NCI-H1092 treated with DMSO at 0.1 percent for 48 hours (cell line): ENCODE results near the gene CDK13.
A peak's percentile ranks its signal among the peaks of the same experiment; 100 is the strongest.

Source experiments
- DNase-seq: peaks from one replicate; lab custom pipeline; 2025; lab: John Stamatoyannopoulos, UW

CDK13 gene

DNA sequence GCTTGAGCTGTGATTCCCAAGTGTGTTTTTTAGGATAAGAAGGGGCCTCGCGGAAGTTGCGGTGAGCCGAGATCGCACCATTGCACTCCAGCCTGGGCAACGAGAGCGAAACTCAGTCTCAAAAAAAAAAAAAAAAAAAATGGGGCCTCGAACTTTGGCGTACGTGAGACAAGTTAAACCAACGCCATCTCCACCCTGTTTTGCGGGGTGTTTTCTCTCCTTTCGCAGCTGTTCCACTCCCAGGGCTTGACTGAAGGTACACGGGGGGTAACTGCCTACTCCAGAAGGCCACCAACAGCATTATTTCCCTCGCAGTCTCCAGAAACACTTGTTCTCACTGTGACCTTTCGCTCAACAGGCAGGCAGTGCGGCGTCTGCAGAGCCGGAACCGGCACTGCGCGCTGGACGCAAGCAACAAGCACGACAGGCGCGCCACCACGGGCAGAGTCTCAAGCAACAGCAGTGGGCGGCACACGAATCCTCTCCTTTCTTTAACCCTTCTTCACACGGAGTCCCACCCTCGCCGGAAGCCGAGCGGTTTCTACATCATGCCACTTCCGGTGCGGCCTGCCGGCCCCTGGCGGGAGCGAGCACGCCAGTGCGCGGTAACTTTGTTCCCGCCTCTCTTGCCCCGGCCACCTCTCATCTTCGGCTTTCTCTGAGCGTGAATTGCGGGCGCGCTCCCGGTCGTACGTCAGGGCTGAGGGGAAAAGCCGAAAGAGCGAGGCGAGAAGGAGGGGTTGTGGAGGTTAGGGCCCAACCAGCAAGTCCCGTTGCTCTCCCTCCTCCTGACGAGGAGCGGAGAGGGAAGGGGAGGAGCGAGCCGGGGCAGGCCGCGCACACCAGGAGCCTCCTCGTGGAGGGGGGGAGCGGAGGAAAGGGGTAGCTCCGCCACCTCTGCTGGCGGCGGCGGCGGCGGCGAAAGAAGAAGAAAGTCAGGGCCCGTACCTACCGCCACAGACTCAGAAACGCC, 814 bp upstream of the CDK13 start:
- DNase-seq = peak; percentile 100

- DNase-seq = peak; percentile 60
These were observed 593 bp downstream of the CDK13 start for GRCh38 chr7:39950473-39951225.

- DNase-seq = peak; percentile 52
These were observed 1.5 kb downstream of the CDK13 start for GRCh38 chr7:39951226-39952194.

DNA sequence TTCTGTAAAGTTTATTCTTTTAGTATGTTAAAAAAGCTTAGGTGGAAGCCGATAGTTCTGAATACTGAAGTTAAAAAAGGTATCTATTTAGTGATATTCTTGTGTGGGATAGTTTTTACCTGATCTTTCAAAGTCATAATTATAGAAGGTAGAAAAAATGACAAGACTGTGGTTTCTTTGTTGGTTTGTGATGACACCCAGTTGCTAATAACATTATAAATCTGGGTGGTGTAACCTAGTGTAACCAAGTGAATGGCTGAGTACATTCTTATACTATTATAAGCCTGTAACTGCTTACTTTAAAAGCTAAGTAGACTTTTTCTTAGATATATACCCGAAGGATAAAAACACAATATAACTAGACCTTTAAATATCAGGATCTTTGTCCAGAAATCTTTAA, 2.3 kb downstream of the CDK13 start:
- DNase-seq = no peak

DNA sequence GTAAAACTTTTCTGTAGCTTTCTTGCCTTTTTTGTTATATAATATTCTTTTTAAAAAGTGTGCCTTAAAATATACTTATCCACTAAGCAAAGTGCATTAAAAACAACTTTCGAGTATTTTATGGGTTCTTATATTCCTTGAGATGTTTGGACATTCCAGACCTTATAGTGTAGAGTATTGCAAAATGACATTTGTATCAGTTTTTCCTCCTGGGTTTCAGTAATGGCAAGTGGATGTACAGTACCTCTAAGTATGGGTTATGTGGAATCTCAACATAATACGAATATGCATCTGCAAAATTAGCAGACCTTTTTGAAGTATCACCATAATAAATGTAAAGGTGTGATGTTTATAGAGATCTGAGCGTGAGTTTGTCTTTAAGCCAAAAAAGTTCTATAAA, 2.7 kb downstream of the CDK13 start:
- DNase-seq = no peak

GRCh38 chr7:39954694-39955093, 4.6 kb downstream of the CDK13 start:
- no peak for DNase-seq

- DNase-seq = no peak
These were observed 8.0 kb downstream of the CDK13 start for GRCh38 chr7:39958038-39958437.

- no peak for DNase-seq
These were observed 17.5 kb downstream of the CDK13 start for GRCh38 chr7:39967406-39968161.

- DNase-seq = no peak
These were observed 19.4 kb downstream of the CDK13 start for GRCh38 chr7:39969431-39969830.

DNA sequence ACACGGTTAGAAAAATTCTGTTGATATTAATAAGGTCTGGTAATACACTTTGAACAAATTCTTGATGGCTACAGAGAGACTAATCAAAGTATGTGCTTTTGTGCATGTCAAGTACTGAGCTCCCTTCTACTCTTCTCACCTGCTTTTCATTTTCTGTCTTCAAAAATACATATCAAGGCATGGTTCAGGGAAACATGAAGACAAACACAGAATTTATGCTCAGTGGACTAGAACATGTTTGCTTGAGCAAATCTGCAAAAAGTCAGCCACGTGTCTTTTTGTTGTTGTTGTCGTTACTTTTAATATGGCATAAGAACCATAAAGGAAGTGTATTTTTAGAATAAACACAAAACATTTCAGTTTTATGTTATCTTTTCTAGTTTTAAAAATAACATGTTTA, 21.9 kb downstream of the CDK13 start:
- DNase-seq = no peak

- DNase-seq = no peak
These were observed 23.7 kb downstream of the CDK13 start for GRCh38 chr7:39973801-39974200.

DNA sequence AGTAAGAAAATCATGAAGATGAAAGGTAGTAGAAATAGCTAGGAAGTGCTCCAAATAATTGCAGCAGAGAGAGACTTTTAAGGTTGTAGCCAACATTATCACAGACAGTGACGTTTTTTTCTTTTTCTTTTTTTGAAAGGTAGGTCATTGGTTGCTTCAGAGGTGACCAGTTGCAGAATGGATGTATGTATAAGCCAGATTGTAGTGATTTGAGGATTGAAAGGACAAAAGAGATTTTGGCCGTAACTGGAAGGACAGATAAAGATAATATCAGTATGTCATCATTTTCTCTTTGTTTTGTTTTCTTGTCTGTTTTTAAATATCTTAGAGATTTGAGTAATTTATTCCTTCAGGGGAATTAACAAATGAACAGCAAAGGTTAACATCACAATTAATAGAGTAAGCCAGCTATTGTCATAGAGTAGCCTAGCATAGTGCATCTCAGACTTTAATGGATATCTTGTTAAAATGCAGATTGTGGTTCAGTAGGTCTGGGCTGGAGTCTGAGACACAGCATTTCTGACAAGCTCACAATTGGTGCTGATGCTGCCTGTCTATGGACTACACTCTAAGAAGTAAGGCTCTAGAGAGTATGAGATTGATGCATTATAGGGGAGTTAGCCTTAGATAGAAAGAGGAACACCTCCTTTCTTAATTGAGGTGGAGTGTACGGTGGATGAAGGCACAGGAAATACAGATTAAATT, 28.3 kb downstream of the CDK13 start:
- no peak for DNase-seq

- no peak for DNase-seq
These were observed 29.5 kb downstream of the CDK13 start for GRCh38 chr7:39979406-39980073.

GRCh38 chr7:39985398-39985918, 35.4 kb downstream of the CDK13 start:
- DNase-seq = no peak

DNA sequence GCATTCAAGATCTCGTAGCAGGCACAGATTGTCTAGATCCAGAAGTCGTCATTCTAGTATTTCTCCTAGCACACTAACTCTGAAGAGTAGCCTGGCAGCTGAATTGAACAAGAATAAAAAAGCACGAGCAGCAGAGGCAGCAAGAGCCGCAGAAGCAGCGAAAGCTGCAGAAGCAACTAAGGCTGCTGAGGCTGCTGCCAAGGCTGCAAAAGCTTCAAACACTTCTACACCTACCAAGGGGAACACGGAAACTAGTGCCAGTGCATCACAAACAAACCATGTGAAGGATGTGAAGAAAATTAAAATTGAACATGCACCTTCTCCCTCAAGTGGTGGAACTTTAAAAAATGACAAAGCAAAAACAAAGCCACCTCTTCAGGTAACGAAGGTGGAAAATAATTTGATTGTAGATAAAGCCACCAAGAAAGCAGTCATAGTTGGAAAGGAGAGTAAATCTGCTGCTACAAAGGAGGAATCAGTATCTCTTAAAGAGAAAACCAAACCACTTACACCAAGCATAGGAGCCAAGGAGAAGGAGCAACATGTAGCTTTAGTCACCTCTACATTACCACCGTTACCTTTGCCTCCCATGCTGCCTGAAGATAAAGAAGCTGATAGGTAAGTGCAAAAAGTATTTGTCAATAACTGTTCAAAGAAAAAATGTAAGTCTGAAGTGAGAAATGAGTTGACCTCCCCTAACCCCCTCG, 37.7 kb downstream of the CDK13 start:
- DNase-seq = no peak

- no peak for DNase-seq
These were observed 50.8 kb downstream of the CDK13 start for GRCh38 chr7:40000734-40001315.

GRCh38 chr7:40001649-40002048, 51.6 kb downstream of the CDK13 start:
- DNase-seq = no peak

DNA sequence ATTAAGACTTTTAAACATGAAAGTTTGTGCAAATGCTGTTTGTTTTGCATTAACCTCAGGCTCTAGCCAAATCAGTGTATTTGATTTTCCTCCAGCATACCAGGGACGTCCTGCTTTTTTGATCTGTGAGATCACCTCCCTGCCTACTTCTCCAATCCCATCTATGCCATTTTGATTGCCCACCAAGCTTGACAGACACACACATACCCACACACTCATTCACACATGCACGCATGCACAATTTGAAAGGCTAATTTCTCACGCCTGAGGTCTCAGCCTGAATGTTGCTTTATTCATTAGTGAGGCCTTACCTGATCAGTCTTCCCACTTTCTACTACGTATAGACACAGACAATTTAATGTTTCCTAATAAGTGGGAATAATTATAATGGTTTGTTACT, 53.5 kb downstream of the CDK13 start:
- DNase-seq = no peak
